Measurements from ENCODE around the gene ARSD.
A peak's percentile ranks its signal among the peaks of the same experiment; 100 is the strongest.
"Not testable (repeated sequence)": the region's sequence is repeated elsewhere in the genome, so short reads cannot be mapped to it uniquely, and the experiment has no call there.

ARSD gene

GRCh38 chrX:2928583-2929434, at the start of gene ARSD:
TSS of gene ARSD (minus strand) at chrX:2929339. CDS start at chrX:2929275, 64 bp downstream.
- DNase-seq: peak; percentile 1

- DNase-seq: not testable (repeated sequence)
These were observed 49.5 kb upstream of the ARSD start for GRCh38 chrX:2978639-2979038.

GRCh38 chrX:2974961-2975360, 45.8 kb upstream of the ARSD start:
- no peak for DNase-seq

GRCh38 chrX:2972391-2972790, 43.3 kb upstream of the ARSD start:
- DNase-seq: no peak

- DNase-seq: no peak
These were observed 39.9 kb upstream of the ARSD start for GRCh38 chrX:2969021-2969420.

GRCh38 chrX:2967998-2968909, 39.1 kb upstream of the ARSD start:
- DNase-seq: peak; percentile 0

- DNase-seq: no peak
These were observed 38.4 kb upstream of the ARSD start for GRCh38 chrX:2967584-2967983.

GRCh38 chrX:2967012-2967411, 37.9 kb upstream of the ARSD start:
- no peak for DNase-seq

- no peak for DNase-seq
These were observed 36.8 kb upstream of the ARSD start for GRCh38 chrX:2965965-2966364.

- not testable (repeated sequence) for DNase-seq
These were observed 35.1 kb upstream of the ARSD start for GRCh38 chrX:2963992-2964794.

- DNase-seq: not testable (repeated sequence)
These were observed 34.3 kb upstream of the ARSD start for GRCh38 chrX:2963449-2963848.

GRCh38 chrX:2962381-2962780, 33.2 kb upstream of the ARSD start:
- DNase-seq: no peak

- no peak for DNase-seq
These were observed 31.8 kb upstream of the ARSD start for GRCh38 chrX:2960861-2961515.

- DNase-seq: no peak
These were observed 29.1 kb upstream of the ARSD start for GRCh38 chrX:2958199-2958598.

GRCh38 chrX:2955838-2956237, 26.7 kb upstream of the ARSD start:
- DNase-seq: no peak

GRCh38 chrX:2955281-2955680, 26.1 kb upstream of the ARSD start:
- no peak for DNase-seq

GRCh38 chrX:2954541-2954940, 25.4 kb upstream of the ARSD start:
- DNase-seq: no peak

GRCh38 chrX:2937942-2938341, 8.8 kb upstream of the ARSD start:
- DNase-seq: not testable (repeated sequence)

- no peak for DNase-seq
These were observed 5.9 kb upstream of the ARSD start for GRCh38 chrX:2934715-2935710.

GRCh38 chrX:2933125-2933900, 4.2 kb upstream of the ARSD start:
- DNase-seq: no peak

Measured in DMS79 treated with DMSO at 0.1 percent for 48 hours (cell line).